Hematopoietic multipotent progenitor cell treated with erythropoietin and hydrocortisone succinate and interleukin-3 and kit ligand, for 4 days (in vitro differentiated cells): Measurements from ENCODE around the gene B3GALT4.
"Not testable (repeated sequence)": the region's sequence is repeated elsewhere in the genome, so short reads cannot be mapped to it uniquely, and the experiment has no call there.

Source experiments
- DNase-seq: peaks from one replicate; pipeline ENCODE4 v3.0.0-alpha.2; 2015

The B3GALT4 gene

GRCh38 chr6:33276864-33277662, at the start of gene B3GALT4:
Gene B3GALT4 (plus strand): TSS chr6:33277123. CDS start chr6:33277420, 297 bp downstream.
- DNase-seq, result peak; percentile 93

- DNase-seq, result no peak
These were observed 41.7 kb upstream of the B3GALT4 start for GRCh38 chr6:33235221-33235634.

GRCh38 chr6:33236328-33236727, 40.6 kb upstream of the B3GALT4 start:
- DNase-seq, result peak; percentile 35

GRCh38 chr6:33236852-33237251, 40.1 kb upstream of the B3GALT4 start:
- no peak for DNase-seq

- no peak for DNase-seq
These were observed 39.2 kb upstream of the B3GALT4 start for GRCh38 chr6:33237741-33238140.

GRCh38 chr6:33241968-33242367, 35.0 kb upstream of the B3GALT4 start:
- DNase-seq, result no peak

- DNase-seq, result no peak
These were observed 33.4 kb upstream of the B3GALT4 start for GRCh38 chr6:33243476-33243875.

GRCh38 chr6:33247977-33248642, 28.8 kb upstream of the B3GALT4 start:
- DNase-seq, result peak; percentile 95

- DNase-seq, result no peak
These were observed 28.3 kb upstream of the B3GALT4 start for GRCh38 chr6:33248643-33248931.

DNA sequence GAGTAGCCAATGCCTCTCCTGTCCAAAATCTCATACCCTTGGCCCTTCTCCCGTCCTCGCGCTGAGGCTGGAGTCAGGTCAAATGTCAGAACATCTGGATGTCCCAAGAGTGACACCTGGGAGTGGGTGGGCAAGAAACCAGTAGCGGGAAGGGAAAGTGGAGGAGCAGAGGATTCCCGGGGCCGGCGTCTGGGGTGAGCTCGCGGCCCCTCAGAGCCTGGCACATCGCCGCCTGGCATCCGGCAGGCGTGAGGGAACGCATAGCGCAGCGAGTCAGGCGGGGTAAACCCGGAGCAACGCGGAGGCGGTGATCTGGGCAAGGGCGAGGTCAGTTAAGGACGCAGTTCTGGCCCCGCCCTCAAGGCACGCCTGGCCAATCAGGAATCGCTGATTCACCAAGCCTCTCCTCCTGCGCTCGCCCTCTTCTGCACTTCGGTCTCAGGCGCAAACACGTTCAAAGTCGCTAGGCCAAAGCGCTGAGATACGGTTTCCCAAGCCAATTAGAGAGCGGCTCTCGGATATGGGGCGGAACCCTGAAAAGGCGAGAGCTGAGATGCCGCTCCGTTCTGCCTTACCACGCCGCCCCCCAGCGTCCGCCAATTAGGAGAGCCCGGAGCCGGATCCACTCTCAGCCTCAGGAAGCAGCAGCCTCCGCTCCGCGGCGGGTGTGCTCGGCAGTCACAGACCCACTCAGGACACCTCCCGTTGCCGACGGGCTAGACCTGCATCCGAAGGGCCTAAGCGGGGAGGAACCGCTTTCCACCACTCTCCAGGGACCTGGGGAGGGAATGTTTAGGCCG, 27.8 kb upstream of the B3GALT4 start:
- peak; percentile 100 for DNase-seq

DNA sequence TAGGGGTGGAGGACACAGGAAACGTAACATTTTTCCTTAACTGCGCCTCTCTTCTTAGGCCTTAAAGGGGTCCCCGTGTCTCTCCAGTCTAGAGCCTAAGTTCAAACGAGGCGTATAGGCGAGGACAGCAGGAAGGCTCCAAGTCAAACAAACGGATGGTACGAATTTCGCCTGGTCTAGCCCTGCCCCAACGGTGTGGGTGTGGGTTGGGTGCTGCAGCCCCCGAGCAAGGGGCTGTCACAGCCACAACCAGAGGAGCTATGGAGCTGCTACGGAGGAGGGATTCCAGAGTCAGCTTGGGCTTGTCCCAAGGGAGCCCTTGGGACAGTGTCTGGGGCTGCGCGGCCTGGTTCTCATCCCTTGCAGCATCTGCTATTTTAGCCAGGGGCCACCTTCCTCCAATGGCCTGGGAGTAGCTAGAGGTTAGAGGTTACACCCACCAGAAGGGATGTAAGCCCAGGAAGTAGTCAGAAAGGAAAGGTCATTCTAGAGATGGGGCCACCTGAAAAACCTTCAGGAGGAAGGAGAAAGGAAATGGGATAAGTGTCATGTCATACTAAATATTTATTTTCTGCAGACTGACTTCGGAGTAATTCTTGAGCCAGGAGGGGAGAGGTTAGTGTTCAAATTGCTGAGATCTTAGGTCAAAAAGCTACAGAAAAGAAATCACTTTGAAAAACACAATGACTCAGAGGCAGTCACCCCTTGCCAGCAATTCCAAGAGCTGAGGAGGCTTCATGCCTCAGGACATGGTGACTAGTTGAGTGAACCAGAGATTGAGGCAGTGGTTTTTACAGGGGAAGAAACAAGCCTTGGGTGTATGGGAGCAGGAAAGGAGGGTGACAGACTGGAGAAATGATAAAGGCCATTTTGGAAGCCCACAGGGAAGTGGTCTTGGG, 26.9 kb upstream of the B3GALT4 start:
- peak; percentile 15 for DNase-seq

DNA sequence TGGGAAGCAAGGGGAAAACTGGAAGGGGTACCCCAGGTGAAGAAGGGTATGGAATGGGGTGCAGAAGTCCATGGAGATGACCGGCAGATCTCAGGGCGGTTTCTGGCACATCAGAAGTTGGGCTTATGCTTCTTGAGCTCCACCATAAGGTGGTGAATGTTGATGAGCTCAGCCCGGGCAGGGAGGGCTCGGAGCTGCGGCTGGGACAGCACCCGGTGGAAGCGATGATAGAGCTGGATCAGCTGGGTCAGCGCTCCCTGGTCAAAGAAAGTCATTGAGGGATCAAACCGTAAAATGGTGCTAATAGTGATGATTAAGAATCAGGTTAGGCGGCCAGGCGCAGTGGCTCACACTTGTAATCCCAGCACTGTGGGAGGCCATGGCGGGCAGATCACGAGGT, 26.2 kb upstream of the B3GALT4 start:
- no peak for DNase-seq

GRCh38 chr6:33251395-33252012, 25.4 kb upstream of the B3GALT4 start:
- DNase-seq, result no peak

- DNase-seq, result no peak
These were observed 24.2 kb upstream of the B3GALT4 start for GRCh38 chr6:33252759-33253158.

GRCh38 chr6:33254591-33254990, 22.3 kb upstream of the B3GALT4 start:
- DNase-seq, result no peak

- no peak for DNase-seq
These were observed 17.9 kb upstream of the B3GALT4 start for GRCh38 chr6:33259032-33259431.

DNA sequence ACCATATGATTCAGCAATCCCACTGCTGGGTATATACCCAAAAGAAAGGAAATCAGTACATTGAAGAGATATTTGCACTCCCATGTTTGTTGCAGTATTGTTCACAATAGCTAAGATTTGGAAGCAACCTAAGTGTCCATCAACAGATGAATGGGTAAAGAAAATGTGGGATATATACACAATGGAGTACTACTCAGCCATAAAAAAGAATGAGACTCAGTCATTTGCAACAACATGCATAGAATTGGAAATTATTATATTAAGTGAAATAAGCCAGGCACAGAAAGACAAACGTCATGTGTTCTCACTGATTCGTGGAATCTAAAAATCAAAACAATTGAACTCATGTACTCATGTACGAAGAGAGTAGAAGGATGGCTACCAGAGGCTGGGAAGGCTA, 14.4 kb upstream of the B3GALT4 start:
- not testable (repeated sequence) for DNase-seq

GRCh38 chr6:33264015-33264414, 12.9 kb upstream of the B3GALT4 start:
- DNase-seq, result no peak

- peak; percentile 62 for DNase-seq
These were observed 5.8 kb upstream of the B3GALT4 start for GRCh38 chr6:33271117-33271467.

- peak; percentile 99 for DNase-seq
These were observed 5.3 kb upstream of the B3GALT4 start, which contains the start of the genes RPS18 and VPS52 for GRCh38 chr6:33271468-33272274. Gene RPS18 (plus strand): TSS chr6:33272075. CDS start chr6:33272120, 45 bp downstream. Gene VPS52 (minus strand): TSS chr6:33271876. CDS start chr6:33271675, 201 bp downstream.
